Measurements from ENCODE around the gene CD55.

DNA sequence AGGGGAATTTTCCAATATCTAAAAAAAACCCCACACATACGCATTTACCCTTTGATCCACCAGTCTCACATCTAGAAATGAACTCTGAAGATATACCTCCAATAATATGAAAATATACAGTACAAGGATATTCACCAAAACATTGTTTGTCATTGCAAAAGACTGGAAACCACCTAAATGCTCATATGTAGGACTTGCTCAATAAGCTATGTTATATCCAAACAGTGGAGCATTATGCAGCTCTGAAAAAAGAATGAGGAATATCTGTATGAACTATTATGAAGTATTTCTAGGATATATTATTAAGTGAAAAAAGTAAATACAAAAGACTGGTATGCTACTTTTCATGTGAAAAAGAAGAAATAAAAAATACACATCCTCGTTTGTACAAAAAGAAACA lies 43.6 kb downstream of the CD55 start:
- TF ChIP-seq, protein P1, sequence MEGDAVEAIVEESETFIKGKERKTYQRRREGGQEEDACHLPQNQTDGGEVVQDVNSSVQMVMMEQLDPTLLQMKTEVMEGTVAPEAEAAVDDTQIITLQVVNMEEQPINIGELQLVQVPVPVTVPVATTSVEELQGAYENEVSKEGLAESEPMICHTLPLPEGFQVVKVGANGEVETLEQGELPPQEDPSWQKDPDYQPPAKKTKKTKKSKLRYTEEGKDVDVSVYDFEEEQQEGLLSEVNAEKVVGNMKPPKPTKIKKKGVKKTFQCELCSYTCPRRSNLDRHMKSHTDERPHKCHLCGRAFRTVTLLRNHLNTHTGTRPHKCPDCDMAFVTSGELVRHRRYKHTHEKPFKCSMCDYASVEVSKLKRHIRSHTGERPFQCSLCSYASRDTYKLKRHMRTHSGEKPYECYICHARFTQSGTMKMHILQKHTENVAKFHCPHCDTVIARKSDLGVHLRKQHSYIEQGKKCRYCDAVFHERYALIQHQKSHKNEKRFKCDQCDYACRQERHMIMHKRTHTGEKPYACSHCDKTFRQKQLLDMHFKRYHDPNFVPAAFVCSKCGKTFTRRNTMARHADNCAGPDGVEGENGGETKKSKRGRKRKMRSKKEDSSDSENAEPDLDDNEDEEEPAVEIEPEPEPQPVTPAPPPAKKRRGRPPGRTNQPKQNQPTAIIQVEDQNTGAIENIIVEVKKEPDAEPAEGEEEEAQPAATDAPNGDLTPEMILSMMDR (IDR thresholded peaks at IDR 0.05) = no peak
- no peak for TF ChIP-seq POLR2A (IDR thresholded peaks at IDR 0.05)
